HEK293 (cell line): Measurements from ENCODE around the gene FAM184A.

Experiments used
- CTCF ChIA-PET: fragments of 350-600 bp; formaldehyde crosslinking; extraction: SDS; loops from one replicate; lab custom pipeline; 2021; ENCODE audit warnings: antibody characterized with exemption; lab: Yijun Ruan, JAX
- POLR2A ChIA-PET: fragments of 300-600 bp; formaldehyde crosslinking; extraction: SDS; loops from one replicate; lab custom pipeline; 2020; ENCODE audit warnings: antibody characterized with exemption, inconsistent platforms; lab: Yijun Ruan, JAX
- H3K27ac ChIP-seq: fragments of 200-500 bp; sonication (Bioruptor generic); 2 replicates; pipeline ENCODE4 v1.5.1; 2014; ENCODE audit warnings: low read depth, low read length, control low read depth, inconsistent platforms; ENCODE audit errors: extremely low read depth
- H3K36me3 ChIP-seq, 2 experiments: fragments of 200-500 bp in 1 of 2; sonication (Bioruptor generic) in 1 of 2; 1 replicate in 1 of 2; 2 replicates in 1 of 2; pipeline ENCODE4 v1.5.1; 2014 to 2017; ENCODE audit warnings: inconsistent platforms in 2 of 2, low read length in 2 of 2; ENCODE audit not compliant: control insufficient read depth in 2 of 2, insufficient read depth in 1 of 2
- H3K4me1 ChIP-seq: fragments of 200-500 bp; sonication (Bioruptor generic); 2 replicates; pipeline ENCODE4 v1.5.1; 2014; ENCODE audit warnings: mild to moderate bottlenecking, low read length, inconsistent platforms; ENCODE audit not compliant: control insufficient read depth, insufficient read depth
- H3K4me3 ChIP-seq: 2 replicates; pipeline ENCODE4 v1.5.1; 2011; ENCODE audit warnings: low read depth, mild to moderate bottlenecking, control low read depth, low read length, moderate library complexity
- H3K9me3 ChIP-seq: fragments of 200-500 bp; sonication (Bioruptor generic); 2 replicates; pipeline ENCODE4 v1.5.1; 2014; ENCODE audit warnings: low read depth, low read length, inconsistent platforms; ENCODE audit not compliant: control insufficient read depth, insufficient read depth
- GLI4 ChIP-seq: fragments of 450-650 bp; formaldehyde crosslinking; IDR thresholded peaks from 2 replicates; pipeline ENCODE4 v1.5.1; 2016; ENCODE audit warnings: missing biosample characterization, missing genetic modification characterization
- SP7 ChIP-seq: fragments of 450-650 bp; formaldehyde crosslinking; IDR thresholded peaks from 2 replicates; pipeline ENCODE4 v1.5.1; 2016; ENCODE audit warnings: missing biosample characterization, missing genetic modification characterization
- ZNF148 ChIP-seq: fragments of 450-650 bp; formaldehyde crosslinking; IDR thresholded peaks from 2 replicates; pipeline ENCODE4 v1.5.0; 2017; ENCODE audit warnings: missing biosample characterization, missing genetic modification characterization, borderline replicate concordance
- ZNF362 ChIP-seq: fragments of 450-650 bp; formaldehyde crosslinking; IDR thresholded peaks from 2 replicates; pipeline ENCODE4 v1.5.1; 2016; ENCODE audit warnings: missing biosample characterization, missing genetic modification characterization
- ZNF629 ChIP-seq: fragments of 450-650 bp; formaldehyde crosslinking; IDR thresholded peaks from 2 replicates; pipeline ENCODE4 v1.5.1; 2017; ENCODE audit warnings: missing biosample characterization, missing genetic modification characterization
- TF ChIP-seq, protein P1 (sequence below): fragments of 450-650 bp; formaldehyde crosslinking; IDR thresholded peaks from 2 replicates; pipeline ENCODE4 v1.5.1; 2016; ENCODE audit warnings: missing biosample characterization, missing genetic modification characterization
- TF ChIP-seq, protein P2 (sequence below): fragments of 450-650 bp; formaldehyde crosslinking; IDR thresholded peaks from 2 replicates; pipeline ENCODE4 v1.5.1; 2016; ENCODE audit warnings: missing biosample characterization, missing genetic modification characterization
- TF ChIP-seq, protein P3 (sequence below): fragments of 450-650 bp; formaldehyde crosslinking; IDR thresholded peaks from 2 replicates; pipeline ENCODE4 v1.5.1; 2016; ENCODE audit warnings: missing biosample characterization, missing genetic modification characterization
- TF ChIP-seq, protein P4 (sequence below): fragments of 450-650 bp; formaldehyde crosslinking; IDR thresholded peaks from 2 replicates; pipeline ENCODE4 v1.5.1; 2017; ENCODE audit warnings: missing biosample characterization, missing genetic modification characterization

The FAM184A gene

DNA sequence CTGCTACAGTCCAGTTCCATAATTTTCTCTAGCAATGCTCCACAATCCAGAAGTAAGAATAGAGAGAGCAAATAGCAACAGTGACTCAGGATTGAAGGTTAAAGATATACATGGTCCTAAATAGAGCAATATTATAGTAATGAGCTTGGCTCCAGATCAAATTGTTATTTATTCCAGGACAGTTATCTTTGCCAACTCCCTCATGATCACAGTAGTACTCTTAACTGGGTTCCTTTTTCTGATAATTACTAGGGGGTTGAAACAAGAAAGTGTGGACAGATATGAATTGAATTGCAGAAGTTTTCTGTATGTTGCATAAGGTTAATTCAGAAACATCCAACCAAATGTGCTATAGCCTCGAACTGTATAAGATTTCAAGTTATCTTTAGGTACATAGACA, 11.9 kb downstream of the FAM184A start:
- H3K4me1 ChIP-seq = no peaks in the 10 kb centered on the region
- CTCF ChIA-PET = no interaction called here
- no peaks in the 10 kb centered on the region for H3K9me3 ChIP-seq
- H3K27ac ChIP-seq = no peak overlapping the region
- H3K4me3 ChIP-seq = no peak overlapping the region
- POLR2A ChIA-PET = no interaction called here
- TF ChIP-seq ZNF148 (tag by site-specific recombination) (no peak), SP7 (tag by site-specific recombination) (no peak), ZNF362 (no peak)
- TF ChIP-seq, protein P1, sequence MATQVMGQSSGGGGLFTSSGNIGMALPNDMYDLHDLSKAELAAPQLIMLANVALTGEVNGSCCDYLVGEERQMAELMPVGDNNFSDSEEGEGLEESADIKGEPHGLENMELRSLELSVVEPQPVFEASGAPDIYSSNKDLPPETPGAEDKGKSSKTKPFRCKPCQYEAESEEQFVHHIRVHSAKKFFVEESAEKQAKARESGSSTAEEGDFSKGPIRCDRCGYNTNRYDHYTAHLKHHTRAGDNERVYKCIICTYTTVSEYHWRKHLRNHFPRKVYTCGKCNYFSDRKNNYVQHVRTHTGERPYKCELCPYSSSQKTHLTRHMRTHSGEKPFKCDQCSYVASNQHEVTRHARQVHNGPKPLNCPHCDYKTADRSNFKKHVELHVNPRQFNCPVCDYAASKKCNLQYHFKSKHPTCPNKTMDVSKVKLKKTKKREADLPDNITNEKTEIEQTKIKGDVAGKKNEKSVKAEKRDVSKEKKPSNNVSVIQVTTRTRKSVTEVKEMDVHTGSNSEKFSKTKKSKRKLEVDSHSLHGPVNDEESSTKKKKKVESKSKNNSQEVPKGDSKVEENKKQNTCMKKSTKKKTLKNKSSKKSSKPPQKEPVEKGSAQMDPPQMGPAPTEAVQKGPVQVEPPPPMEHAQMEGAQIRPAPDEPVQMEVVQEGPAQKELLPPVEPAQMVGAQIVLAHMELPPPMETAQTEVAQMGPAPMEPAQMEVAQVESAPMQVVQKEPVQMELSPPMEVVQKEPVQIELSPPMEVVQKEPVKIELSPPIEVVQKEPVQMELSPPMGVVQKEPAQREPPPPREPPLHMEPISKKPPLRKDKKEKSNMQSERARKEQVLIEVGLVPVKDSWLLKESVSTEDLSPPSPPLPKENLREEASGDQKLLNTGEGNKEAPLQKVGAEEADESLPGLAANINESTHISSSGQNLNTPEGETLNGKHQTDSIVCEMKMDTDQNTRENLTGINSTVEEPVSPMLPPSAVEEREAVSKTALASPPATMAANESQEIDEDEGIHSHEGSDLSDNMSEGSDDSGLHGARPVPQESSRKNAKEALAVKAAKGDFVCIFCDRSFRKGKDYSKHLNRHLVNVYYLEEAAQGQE (tag by site-specific recombination) = no peak
- TF ChIP-seq, protein P2, sequence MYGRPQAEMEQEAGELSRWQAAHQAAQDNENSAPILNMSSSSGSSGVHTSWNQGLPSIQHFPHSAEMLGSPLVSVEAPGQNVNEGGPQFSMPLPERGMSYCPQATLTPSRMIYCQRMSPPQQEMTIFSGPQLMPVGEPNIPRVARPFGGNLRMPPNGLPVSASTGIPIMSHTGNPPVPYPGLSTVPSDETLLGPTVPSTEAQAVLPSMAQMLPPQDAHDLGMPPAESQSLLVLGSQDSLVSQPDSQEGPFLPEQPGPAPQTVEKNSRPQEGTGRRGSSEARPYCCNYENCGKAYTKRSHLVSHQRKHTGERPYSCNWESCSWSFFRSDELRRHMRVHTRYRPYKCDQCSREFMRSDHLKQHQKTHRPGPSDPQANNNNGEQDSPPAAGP (tag by site-specific recombination) = no peak
- H3K36me3 ChIP-seq = no peaks in the 10 kb centered on the region

GRCh38 chr6:119065955-119066354, 12.5 kb downstream of the FAM184A start:
- ChIA-PET POLR2A (no interaction called here), CTCF (no interaction called here)
- Histone ChIP-seq H3K27ac (no peak overlapping the region), H3K4me3 (no peak overlapping the region), H3K4me1 (no peaks in the 10 kb centered on the region), H3K36me3 (no peaks in the 10 kb centered on the region), H3K9me3 (no peaks in the 10 kb centered on the region)
- TF ChIP-seq, protein P3, sequence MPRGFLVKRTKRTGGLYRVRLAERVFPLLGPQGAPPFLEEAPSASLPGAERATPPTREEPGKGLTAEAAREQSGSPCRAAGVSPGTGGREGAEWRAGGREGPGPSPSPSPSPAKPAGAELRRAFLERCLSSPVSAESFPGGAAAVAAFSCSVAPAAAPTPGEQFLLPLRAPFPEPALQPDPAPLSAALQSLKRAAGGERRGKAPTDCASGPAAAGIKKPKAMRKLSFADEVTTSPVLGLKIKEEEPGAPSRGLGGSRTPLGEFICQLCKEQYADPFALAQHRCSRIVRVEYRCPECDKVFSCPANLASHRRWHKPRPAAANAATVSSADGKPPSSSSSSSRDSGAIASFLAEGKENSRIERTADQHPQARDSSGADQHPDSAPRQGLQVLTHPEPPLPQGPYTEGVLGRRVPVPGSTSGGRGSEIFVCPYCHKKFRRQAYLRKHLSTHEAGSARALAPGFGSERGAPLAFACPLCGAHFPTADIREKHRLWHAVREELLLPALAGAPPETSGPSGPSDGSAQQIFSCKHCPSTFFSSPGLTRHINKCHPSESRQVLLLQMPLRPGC (tag by site-specific recombination) = no peak
- TF ChIP-seq GLI4 (tag by site-specific recombination) (no peak), ZNF629 (tag by site-specific recombination) (no peak)
- TF ChIP-seq, protein P4, sequence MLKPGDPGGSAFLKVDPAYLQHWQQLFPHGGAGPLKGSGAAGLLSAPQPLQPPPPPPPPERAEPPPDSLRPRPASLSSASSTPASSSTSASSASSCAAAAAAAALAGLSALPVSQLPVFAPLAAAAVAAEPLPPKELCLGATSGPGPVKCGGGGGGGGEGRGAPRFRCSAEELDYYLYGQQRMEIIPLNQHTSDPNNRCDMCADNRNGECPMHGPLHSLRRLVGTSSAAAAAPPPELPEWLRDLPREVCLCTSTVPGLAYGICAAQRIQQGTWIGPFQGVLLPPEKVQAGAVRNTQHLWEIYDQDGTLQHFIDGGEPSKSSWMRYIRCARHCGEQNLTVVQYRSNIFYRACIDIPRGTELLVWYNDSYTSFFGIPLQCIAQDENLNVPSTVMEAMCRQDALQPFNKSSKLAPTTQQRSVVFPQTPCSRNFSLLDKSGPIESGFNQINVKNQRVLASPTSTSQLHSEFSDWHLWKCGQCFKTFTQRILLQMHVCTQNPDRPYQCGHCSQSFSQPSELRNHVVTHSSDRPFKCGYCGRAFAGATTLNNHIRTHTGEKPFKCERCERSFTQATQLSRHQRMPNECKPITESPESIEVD = no peak
